ENCODE results near the gene GABRR1.

Gene GABRR1

DNA sequence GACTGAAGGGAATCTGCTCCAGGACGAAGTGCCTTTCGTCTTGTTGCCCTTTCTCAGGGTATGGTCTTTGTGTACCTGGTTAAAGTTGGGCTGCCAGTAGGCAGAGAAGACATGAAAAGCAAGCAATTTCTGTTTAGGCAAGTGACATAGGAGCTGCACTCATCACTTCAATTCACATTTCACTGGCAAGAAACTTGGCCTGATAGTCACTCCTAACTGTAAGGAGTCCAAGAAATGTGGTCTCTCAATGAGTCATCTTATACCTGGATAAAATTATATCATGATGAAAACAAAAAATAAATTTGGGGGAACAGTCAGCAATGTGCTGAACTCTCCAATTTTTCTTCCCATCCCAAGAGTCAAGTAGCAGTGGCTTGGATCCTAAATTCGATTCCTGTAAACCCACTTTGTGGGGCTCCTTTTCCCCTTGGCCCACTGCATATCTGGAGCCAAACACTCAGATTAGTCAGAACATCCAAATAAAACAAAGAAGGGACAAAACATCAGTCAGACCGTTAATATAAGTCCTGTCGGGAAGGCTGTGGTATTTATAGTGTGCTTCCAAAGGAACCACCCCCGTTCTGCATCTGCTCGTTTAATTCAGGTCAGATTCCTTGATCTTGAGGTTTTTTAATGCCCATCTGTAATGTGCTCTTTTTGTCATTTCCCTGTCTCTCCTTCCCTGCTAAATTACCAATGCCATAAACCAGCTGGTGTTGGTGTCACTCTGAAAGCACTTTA is 5.0 kb upstream of the GABRR1 start:
- TF ChIP-seq, protein P1, sequence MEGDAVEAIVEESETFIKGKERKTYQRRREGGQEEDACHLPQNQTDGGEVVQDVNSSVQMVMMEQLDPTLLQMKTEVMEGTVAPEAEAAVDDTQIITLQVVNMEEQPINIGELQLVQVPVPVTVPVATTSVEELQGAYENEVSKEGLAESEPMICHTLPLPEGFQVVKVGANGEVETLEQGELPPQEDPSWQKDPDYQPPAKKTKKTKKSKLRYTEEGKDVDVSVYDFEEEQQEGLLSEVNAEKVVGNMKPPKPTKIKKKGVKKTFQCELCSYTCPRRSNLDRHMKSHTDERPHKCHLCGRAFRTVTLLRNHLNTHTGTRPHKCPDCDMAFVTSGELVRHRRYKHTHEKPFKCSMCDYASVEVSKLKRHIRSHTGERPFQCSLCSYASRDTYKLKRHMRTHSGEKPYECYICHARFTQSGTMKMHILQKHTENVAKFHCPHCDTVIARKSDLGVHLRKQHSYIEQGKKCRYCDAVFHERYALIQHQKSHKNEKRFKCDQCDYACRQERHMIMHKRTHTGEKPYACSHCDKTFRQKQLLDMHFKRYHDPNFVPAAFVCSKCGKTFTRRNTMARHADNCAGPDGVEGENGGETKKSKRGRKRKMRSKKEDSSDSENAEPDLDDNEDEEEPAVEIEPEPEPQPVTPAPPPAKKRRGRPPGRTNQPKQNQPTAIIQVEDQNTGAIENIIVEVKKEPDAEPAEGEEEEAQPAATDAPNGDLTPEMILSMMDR (IDR thresholded peaks at IDR 0.05; ENCODE audit: extremely low read depth, insufficient read depth, missing control alignments) = no peak
- in situ Hi-C loops (cut with MboI; ENCODE audit: low pct_unique_long_range_greater_than_20kb, low sequenced_read_pairs, unreplicated experiment) = no loop called here
- no peak for DNase-seq (ENCODE audit: low spot score)

GRCh38 chr6:89221129-89221528 is 4.0 kb upstream of the GABRR1 start:
- in situ Hi-C loops (cut with MboI; ENCODE audit: low pct_unique_long_range_greater_than_20kb, low sequenced_read_pairs, unreplicated experiment) = no loop called here
- TF ChIP-seq, protein P1 (IDR thresholded peaks at IDR 0.05; ENCODE audit: extremely low read depth, insufficient read depth, missing control alignments) = no peak
- no peak for DNase-seq (ENCODE audit: low spot score)

GRCh38 chr6:89216411-89216810 is 747 bp downstream of the GABRR1 start:
- TF ChIP-seq, protein P1 (IDR thresholded peaks at IDR 0.05; ENCODE audit: extremely low read depth, insufficient read depth, missing control alignments) = no peak
- in situ Hi-C loops (cut with MboI; ENCODE audit: low pct_unique_long_range_greater_than_20kb, low sequenced_read_pairs, unreplicated experiment) = no loop called here
- DNase-seq (ENCODE audit: low spot score) = no peak

GRCh38 chr6:89215391-89215790 is 1.8 kb downstream of the GABRR1 start:
- TF ChIP-seq, protein P1 (IDR thresholded peaks at IDR 0.05; ENCODE audit: extremely low read depth, insufficient read depth, missing control alignments) = no peak
- no peak for DNase-seq (ENCODE audit: low spot score)

DNA sequence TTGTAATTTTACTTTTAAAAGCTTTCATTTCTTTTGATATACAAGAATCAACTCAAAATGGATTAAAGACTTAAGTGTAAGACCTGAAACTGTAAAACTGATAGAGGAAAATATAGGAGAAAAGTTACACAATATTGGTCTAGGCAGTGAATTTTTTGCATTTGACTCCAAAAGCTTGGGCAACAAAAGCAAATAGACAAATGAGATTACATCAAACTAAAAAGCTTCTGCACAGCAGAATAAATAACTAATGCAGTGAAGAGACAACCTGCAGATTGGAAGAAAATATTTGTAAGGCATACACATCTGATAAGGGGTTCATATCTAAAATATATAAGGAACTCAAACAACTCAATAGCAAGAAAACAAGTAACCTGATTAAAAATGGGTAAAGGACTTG is 3.0 kb downstream of the GABRR1 start:
- TF ChIP-seq, protein P1 (IDR thresholded peaks at IDR 0.05; ENCODE audit: extremely low read depth, insufficient read depth, missing control alignments) = no peak
- in situ Hi-C loops (cut with MboI; ENCODE audit: low pct_unique_long_range_greater_than_20kb, low sequenced_read_pairs, unreplicated experiment) = no loop called here
- DNase-seq (ENCODE audit: low spot score) = no peak

More at GRCh38 chr6:89215391-89215790, 1.8 kb downstream of the GABRR1 start:
- in situ Hi-C loops (cut with MboI; ENCODE audit: low pct_unique_long_range_greater_than_20kb, low sequenced_read_pairs, unreplicated experiment) = no loop called here

GRCh38 chr6:89212472-89212871 is 4.7 kb downstream of the GABRR1 start:
- DNase-seq (ENCODE audit: low spot score) = no peak
- in situ Hi-C loops (cut with MboI; ENCODE audit: low pct_unique_long_range_greater_than_20kb, low sequenced_read_pairs, unreplicated experiment) = no loop called here
- TF ChIP-seq, protein P1 (IDR thresholded peaks at IDR 0.05; ENCODE audit: extremely low read depth, insufficient read depth, missing control alignments) = no peak

Data from GM13977 (cell line).